ENCODE data around the gene TIMP2.
"Not testable (repeated sequence)": the region's sequence is repeated elsewhere in the genome, so short reads cannot be mapped to it uniquely, and the experiment has no call there.

The TIMP2 gene

DNA sequence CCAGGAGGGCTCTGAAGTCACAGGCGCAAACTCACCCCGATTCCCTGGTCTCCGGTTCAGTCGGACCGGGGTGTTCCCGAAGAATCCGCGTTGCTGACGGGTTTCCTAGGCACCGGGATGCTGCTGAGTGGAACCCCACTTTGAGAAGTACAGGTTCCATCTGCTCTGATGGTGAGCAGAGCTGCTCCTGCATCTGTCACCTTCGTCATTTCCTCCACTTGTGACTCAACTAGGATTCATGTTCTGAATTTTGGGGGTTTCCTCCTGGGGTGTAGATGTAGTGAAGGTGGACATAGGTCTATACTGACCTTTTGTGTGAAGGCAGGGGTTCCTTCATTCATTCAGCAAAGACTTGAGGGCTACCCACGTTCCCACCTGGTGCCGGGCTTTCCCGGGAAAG is 29.5 kb upstream of the TIMP2 start:
- no peak for DNase-seq

DNA sequence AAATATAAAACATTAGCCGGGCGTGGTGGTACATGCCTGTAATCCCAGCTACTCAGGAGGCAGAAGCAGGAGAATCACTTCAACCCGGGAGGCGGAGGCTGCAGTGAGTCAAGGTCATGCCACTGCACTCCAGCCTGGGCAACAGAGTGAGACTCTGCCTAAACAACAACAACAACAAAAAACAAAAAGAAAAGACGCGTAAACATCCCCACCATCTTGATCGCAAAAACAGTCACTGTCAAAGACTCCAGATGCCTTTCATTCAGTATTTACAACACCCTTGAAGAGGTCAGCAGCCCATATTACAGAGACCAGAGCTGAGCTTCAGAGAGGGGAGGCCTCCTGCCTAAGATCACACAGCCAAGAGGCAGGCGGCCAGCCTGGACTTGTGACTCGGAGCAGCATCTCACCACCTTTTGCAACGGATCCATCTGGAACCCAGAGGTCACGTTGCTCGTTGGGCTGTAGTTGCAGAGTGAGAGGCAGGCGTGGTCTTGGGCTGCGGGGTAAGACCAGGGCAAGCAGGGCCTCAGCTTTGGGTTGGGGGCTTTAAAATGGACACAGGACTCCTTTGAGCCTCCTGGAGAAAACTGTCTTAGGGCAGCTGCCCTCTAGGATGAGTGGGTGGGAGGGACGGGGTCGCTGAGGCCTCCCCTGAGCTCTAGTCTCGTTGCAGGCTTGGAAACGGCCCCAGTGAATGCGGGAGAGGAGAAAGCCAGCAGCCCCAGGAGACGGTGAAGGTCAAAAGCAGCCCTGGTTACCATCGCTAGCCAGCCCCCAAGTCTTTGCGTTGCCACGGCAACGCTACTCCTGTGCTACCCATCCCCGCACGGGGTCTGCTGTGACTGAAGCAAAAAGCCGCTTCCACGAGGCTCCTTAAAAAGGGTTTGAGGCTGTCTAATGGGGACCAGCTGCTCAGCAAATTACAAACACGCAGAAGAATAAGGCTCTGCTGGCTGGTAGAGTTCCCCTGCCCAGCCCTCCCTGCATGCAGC is 28.5 kb upstream of the TIMP2 start:
- no peak for DNase-seq

DNA sequence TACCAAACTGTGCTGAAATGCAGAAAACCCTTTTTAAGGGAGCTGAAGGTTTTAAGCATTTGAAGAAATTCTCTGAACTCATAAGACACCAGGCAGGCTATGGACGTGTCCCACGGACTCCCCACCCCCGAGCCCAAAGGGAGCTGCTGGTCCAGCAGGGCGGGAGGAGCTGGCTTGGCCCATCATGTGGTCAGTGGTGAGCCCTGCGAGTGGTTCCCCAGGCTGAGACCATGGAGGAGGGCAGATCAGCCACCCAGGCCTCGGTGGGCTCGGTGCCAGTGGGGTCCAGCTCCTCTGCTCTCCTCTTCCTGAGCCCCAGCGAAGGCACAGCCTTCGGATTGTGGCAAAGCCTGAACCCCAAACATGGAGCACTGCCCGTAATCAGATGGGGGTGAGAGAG is 27.5 kb upstream of the TIMP2 start:
- no peak for DNase-seq

DNA sequence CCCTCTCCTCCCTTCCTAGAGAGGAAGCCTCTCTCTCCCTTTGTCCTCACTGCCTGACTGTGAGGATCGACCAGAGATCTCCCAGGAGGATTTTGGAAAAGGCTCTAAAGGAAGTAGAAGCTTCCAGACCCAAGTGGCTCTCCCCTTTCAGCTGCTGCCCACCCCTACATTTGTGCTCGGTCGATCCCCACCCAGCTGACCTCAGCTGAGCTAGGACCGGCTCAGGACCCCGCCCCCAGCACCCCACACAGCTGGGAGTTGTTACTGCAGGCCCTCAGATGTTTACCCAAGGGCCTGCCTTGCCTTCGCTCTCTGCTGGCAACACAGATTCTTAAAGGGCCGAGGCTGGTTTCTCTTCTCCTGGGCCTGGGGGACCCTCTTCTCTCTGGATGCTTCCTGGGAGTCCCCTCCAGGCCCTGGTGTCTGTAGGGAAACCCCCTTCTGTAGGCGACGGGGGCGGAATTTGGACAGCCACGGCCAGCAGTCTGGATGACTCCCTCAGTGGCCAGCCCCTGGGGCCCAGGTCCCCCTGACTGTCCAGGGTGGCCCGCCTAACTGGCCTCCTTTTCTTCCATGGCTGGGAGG is 26.9 kb upstream of the TIMP2 start:
- no peak for DNase-seq

- no peak for DNase-seq
Measured at GRCh38 chr17:78950870-78951269, 25.7 kb upstream of the TIMP2 start.

DNA sequence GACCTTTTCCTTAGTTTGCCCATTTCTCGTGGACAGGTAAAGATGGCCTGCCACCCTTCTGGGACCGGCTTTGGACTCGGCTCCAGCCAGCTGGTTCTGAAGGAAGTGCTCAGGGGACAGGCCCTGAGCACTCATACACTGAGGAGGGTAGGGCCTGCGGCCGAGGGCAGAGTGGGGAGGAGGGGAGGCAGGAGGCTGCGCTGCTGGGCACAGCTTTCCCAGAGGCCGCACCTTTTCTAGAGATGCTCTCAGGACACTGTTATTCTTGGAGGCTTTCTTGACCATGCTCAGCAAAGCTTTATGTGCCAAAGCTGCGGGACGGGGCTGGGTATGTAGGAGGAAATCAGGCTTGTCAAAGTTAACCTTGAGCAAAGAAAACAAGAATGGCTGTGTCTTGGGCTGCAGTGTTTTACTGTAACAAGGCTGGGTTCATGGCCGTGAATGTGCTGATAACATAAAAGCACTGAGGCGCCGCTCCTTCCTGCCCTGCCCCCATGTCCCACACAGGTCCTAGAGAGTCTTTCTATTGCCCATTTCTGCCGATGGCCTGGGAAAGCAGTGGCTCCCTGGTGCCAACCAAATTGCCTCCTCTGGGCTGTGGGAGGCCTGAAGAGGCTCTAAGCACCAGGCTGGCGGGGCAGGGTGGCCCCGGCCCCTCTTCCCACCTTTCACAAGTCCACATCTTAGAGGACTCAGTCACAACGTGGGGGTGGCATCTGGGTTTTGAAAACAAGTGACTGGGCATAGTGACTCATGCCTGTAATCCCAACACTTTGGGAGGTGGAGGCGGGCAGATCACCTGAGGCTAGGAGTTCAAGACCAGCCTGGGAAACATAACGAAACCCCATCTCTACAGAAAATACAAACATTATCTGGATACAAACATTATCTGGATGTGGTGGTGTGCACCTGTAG is 22.3 kb upstream of the TIMP2 start:
- no peak for DNase-seq

DNA sequence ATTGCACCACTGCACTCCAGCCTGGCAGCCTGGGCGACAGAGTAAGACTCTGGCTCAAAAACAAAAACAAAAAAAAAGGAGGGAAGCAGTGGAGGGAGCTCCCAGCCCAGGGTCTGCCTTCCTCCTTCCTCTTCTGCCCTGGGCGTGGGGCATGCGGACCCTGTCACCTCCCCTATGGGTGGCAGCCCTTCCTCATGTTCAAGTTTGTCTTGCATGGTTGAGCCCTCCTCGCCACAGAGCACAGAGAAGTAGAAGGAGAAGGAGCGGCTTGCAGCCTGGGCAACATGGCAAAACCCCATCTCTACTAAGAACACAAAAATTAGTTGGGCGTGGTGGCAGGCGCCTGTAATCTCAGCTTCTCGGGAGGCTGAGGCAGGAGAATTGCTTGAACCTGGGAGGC is 21.4 kb upstream of the TIMP2 start:
- no peak for DNase-seq

DNA sequence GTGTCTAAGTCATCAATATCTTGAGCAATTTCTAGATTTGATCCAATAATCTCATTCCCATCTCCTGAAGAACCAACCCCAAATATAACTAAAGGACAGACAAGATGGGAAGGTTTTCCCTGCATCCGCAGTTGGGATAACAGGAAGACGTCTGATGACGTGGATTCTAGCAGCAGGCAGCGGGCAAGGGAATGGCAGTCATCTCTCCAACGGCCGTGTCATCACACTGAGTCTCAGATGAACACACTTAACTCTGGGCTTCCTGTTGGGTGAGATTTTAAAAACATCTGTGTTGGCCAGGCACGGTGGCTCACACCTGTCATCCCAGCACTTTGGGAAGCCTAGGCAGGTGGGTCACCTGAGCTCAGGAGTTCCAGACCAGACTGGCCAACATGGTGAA is 20.9 kb upstream of the TIMP2 start:
- no peak for DNase-seq

DNA sequence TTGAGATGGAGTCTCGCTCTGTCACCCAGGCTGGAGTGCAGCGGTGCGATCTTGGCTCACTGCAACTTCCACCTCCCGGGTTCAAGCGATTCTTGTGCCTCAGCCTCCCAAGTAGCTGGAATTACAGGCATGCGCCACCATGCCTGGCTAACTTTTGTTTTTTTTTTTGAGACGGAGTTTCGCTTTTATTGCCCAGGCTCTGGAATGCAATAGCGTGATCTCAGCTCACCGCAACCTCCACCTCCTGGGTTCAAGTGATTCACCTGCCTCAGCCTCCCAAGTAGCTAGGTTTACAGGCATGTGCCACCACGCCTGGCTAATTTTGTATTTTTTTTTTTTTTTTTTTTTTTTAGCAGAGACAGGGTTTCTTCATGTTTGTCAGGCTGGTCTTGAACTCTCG is 20.3 kb upstream of the TIMP2 start:
- DNase-seq, result not testable (repeated sequence)

- no peak for DNase-seq
Measured at GRCh38 chr17:78944956-78945355, 19.8 kb upstream of the TIMP2 start.

- no peak for DNase-seq
Measured at GRCh38 chr17:78944026-78944425, 18.8 kb upstream of the TIMP2 start.

- no peak for DNase-seq
Measured at GRCh38 chr17:78940708-78941107, 15.5 kb upstream of the TIMP2 start.

GRCh38 chr17:78940258-78940657 is 15.1 kb upstream of the TIMP2 start:
- no peak for DNase-seq

- DNase-seq, result no peak
Measured at GRCh38 chr17:78939615-78940014, 14.4 kb upstream of the TIMP2 start.

GRCh38 chr17:78937561-78937960 is 12.4 kb upstream of the TIMP2 start:
- DNase-seq, result no peak

DNA sequence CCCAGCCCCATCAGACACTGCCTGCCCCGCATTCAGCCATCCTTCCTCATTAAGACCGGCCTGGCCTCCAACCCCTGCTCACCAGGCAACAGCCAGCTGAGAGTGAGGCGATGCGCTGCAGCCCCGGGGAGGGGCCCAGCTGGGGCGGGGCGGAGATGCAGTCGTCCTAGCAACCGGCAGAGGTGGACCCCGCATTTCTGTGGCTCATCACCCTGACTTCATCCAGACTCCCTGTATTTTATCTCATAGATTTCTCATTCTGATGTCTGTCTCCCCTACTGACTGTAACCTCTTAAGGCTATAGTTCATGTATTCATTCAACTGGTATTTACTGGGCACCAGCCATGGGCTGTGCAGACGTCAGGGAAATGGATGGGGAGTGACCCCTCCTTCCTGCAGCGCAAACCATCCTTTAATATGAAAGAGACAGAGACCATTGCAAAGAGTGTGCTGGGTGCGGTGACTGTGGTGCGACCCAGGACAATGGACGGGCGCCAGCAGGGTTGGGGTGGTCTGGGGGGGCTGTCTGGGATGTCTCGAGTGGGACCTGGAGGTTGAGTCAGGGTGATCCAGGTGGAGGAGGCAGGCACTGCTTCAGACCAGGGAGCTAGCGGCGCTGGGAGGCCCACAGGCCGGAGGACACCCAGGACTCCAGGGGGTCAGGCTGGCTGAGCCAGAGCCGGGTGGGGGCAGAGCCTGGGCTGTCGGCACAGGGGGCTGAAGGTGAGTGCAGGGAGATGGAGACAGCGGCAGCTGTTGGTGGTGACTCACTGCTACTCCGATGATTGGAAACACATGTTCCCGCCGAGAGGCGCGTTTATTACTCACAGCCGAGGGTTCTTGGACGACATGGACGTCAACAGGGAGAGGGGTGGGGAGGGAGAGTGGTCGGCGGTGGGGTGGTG is 10.5 kb upstream of the TIMP2 start:
- DNase-seq, result no peak

DNA sequence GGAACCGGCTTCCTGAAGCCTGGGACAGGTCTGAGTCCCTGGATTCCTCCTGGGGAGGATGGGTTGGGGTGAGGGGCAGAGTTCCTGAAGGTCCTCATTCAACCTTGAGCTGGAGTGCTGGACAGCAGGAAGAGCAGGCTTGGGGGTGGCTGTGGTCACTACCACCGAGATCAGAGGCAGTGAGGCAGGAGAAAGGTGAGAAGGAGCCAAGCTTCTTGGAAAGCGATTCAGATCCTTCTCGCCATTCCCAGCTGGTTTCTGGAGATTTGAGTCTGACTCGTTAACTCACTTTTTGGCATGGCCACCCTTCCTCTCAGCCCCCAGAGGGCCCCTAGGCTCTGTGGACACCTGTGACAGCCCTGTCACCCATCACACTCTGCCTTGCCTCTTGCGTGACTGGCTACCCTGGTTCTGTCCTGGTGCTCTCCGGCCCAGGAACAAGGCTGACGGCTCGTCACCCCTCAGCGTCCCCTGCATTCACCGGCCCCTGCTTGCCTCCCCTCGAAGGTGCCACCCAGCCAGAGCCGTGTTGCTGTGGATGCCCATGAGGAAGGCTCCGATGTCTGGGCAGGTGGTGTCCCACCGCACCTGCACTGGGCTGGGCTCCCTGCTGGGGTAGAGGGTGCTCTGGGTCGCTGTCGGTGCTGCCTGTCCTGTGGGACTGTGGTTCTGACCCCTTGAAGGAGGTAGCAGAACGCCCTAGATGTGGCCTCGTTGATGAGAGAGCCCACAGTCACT is 9.7 kb upstream of the TIMP2 start:
- no peak for DNase-seq

DNA sequence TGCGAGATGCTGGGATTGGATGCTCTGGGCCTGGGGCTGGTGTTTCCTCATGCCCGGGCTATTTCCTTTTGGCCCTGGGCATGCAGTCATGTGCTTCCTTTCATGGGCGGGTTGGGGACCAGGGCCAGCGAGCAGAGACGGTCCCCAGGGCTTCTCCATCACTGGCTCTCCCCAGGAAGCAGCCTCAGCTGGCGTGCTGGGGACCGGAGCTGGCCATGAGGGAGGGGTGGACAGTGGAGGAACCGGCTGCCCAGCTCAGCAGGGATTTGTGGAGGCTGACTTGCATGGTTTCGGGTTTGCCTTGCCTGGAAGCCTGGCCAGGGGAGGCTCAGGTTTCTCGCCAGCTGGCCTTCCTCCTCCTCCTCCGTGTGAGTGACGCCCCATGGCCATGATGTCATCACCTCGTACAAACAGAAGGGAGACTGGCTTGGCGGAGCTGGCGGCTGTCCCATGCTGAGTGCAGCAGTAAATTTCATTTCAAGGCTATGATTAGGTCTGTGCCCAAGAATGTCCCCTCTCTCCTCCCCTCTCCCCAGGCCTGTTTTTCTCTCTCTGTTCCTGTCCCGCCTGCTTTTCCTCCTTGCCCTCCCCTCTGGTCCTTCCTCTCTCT is 8.9 kb upstream of the TIMP2 start:
- no peak for DNase-seq

GRCh38 chr17:78933025-78933958 is 8.1 kb upstream of the TIMP2 start:
- DNase-seq, result peak; percentile 81 to 88
